HG02623 (cell line): Measurements from ENCODE around the gene TESK2.
"Not testable (repeated sequence)": the region's sequence is repeated elsewhere in the genome, so short reads cannot be mapped to it uniquely, and the experiment has no call there.

Source experiments
- ATAC-seq: cut with Tn5 transposase; IDR thresholded peaks from one replicate; pipeline ENCODE4 v1.9.1; 2021; ENCODE audit warnings: moderate library complexity; ENCODE audit not compliant: unreplicated experiment

The TESK2 gene

GRCh38 chr1:45477646-45478045 lies 13.3 kb downstream of the TESK2 start:
- no peak for ATAC-seq

DNA sequence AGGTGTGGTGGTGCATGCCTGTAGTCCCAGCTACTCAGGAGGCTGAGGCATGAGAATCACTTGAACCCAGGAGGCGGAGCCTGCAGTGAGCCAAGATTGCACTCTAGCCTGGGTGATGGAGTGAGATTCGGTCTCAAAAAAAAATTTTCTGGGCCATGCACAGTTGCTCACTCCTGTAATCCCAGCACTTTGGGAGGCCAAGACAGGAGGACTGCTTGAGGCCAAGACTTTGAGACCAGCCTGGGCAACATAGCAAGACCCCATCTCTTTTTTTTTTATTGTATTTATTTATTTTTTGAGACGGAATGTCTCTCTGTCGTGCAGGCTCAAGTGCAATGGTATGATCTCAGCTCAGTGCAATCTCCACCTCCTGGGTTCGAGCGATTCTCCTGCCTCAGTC lies 16.8 kb downstream of the TESK2 start:
- ATAC-seq, result not testable (repeated sequence)

- ATAC-seq, result no peak
Observed at GRCh38 chr1:45473302-45473701, 17.7 kb downstream of the TESK2 start.

GRCh38 chr1:45470306-45470798 lies 20.6 kb downstream of the TESK2 start:
- ATAC-seq, result no peak

DNA sequence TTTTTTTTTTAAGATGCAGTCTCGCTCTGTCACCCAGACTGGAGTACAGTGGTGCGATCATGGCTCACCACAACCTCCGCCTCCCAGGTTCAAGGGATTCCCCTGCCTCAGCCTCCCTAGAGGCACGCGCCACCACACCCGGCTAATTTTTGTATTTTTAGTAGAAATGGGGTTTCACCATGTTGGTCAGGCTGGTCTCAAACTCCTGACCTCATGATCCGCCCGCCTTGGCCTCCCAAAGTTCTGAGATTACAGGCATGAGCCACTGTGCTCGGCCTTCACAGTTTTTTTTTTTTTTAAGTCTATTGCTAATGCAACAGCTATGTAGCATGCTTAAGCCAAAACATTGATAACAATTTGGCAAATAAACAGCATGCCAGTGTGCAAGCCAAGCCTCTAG lies 23.6 kb downstream of the TESK2 start:
- not testable (repeated sequence) for ATAC-seq

DNA sequence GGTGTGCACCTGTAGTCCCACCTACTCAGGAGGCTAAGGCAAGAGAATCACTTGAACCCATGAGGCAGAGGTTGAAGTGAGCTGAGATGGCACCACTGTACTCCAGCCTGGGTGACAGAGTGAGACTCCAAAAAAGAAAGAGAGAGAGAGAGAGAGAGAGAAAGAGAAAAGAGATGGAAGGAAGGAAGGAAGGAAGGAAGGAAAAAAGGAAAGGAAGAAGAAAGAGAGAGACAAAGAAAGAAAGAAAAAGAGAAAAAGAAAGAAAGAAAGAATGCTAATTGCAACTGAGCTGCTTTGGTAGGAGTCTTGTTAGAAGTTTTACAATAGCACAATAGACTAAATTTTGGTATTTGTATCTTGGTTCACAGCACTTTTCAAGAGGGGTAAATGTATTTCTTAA lies 25.7 kb downstream of the TESK2 start:
- ATAC-seq, result no peak

GRCh38 chr1:45458894-45459293 lies 32.1 kb downstream of the TESK2 start:
- ATAC-seq, result no peak

DNA sequence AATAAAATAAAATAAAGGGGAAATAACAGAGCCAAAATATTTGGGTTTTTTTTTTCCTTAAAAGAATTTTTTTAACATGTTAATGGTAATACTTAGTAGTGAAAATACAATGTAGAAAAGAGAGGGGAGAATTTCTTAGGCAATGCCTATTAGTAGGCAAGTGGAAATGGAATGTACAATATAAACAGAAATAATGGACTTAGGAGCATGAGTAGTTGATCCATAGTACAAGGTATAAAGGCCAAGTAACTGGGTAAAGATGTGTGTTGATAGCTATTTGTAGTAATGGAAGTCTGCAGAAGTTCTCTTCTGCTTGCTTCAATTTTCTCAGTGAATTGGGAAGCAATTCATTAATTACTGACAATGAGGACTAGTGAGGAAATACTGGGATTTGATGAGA lies 34.4 kb downstream of the TESK2 start:
- no peak for ATAC-seq

GRCh38 chr1:45455162-45455561 lies 35.8 kb downstream of the TESK2 start:
- ATAC-seq, result no peak

DNA sequence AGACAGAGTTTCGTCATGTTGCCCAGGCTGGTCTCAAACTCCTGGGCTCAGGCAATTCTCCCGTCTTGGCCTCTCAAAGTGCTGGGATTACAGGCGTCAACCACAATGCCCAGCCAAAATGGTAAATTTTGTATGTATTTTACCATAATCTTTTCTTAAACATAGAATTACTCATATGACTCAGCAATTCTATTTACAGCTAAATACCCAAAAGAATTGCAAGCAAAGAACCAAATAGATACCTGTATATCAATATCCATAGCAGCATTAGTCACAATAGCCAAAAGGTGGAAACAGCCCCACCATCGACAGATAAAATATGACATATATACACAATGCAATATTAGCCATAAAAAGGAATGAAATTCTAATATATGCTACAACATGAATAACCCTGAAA lies 36.5 kb downstream of the TESK2 start:
- no peak for ATAC-seq

- no peak for ATAC-seq
Observed at GRCh38 chr1:45452503-45452902, 38.5 kb downstream of the TESK2 start.

DNA sequence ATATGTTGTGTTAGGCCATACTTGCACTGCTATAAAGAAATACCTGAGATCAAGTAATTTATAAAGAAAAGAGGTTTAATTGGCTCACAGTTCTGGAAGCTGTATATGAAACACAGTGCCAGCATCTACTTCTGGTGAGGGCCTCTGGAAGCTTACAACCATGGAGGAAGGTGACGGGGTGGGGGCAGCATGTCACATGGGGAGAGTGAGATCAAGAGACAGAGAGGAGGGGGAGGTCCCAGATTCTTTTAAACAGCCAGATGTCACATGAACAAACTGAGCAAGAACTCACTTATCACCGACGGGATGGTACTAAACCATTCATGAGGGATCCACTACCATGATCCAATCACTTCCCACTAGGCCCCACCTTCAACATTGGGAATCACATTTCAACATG lies 42.6 kb downstream of the TESK2 start:
- ATAC-seq, result no peak

- no peak for ATAC-seq
Observed at GRCh38 chr1:45446950-45447672, 43.9 kb downstream of the TESK2 start.

GRCh38 chr1:45446530-45446929 lies 44.4 kb downstream of the TESK2 start:
- no peak for ATAC-seq

- ATAC-seq, result no peak
Observed at GRCh38 chr1:45444609-45445131, 46.3 kb downstream of the TESK2 start.

DNA sequence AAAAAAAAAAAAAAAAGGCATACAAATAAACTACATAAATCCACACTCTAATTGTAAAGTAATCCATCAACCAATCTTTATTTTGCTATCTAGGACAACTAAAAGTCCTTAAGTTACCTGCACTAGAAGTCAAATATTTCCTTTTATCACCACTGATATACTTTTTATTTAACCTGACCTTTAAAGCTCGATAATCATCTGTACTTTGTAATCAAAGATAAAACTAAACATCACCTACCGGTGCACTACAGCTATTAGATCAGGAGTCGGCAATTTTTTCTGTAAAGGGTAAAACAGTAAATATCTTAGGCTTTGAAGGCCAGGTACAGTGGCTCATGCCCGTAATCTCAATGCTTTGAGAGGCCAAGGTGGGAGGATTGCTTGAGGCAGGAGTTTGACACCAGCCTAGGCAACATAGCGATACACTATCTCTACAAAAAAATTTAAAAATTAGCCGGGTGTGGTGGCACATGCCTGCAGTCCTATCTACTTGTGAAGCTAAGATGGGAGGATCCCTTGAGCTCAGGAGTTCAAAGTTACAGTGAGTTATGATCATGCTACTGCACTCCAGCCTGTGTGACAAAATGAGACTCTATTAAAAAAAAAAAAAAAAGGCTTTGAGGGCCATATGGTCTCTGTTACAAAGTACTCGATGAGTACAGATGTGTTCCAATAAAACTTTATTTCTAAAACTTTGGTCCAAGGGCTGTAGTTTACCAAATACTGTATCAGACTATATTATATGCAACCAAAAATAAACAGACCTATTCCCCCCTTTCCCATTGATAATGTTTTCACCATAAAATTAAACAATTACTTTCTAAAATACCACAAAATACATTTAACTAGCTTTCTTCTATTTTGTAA lies 47.1 kb downstream of the TESK2 start:
- ATAC-seq, result no peak

GRCh38 chr1:45442272-45442671 lies 48.7 kb downstream of the TESK2 start:
- no peak for ATAC-seq

DNA sequence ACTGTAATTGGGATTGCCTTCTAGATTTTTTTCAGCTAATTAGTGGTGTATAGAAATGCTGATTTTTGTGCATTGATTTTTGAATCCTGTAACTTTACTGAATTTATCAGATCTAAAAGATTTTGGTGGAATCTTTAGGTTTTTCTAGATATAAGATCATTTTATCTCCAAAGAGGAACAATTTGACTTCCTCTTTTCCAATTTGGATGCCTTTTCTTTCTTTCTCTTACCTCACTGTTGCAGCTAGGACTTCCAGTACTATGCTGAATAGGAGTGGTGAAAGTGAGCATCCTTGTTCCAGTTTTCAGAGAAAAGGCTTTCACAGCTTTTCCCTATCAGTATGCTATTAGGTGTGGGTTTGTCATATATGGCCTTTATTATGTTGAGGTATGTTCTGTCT lies 53.6 kb downstream of the TESK2 start:
- ATAC-seq, result no peak

GRCh38 chr1:45430490-45430889 lies 60.5 kb downstream of the TESK2 start:
- no peak for ATAC-seq

DNA sequence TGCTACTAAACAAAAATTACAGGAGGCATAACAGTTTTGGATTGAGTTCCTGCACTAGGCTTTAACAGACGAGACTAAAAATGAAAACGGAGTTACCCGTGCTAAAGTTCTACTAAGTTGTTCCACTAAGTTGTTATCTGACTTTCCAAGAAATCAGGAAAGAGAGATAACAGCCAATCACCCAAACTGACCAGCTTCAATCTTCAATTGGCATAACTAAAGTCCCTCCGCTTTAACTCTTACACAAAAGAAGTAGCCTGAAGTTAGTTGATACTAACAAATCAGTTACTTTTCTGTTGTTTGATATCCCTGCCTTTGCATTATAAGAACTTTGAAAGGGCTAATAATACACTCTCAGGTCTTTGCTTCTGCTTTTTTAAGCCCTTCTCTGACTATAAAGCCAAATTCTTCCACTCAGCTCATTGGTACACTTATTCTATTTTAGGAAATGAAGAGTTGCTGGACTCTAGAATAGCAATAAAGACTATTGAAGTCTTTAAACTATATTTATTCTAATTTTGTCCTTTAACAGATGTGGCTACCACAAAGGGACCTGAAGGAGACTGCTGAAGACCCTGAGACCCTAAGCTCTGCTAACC lies 61.3 kb downstream of the TESK2 start:
- no peak for ATAC-seq

GRCh38 chr1:45423906-45424678 lies 66.9 kb downstream of the TESK2 start:
- no peak for ATAC-seq
